Islet precursor cell (in vitro differentiated cells): Measurements from ENCODE around the gene CTIF.
"Not testable (repeated sequence)": the region's sequence is repeated elsewhere in the genome, so short reads cannot be mapped to it uniquely, and the experiment has no call there.

Source experiments
- DNase-seq: peaks from one replicate; pipeline ENCODE4 v3.0.0-alpha.2; 2018

The CTIF gene

DNA sequence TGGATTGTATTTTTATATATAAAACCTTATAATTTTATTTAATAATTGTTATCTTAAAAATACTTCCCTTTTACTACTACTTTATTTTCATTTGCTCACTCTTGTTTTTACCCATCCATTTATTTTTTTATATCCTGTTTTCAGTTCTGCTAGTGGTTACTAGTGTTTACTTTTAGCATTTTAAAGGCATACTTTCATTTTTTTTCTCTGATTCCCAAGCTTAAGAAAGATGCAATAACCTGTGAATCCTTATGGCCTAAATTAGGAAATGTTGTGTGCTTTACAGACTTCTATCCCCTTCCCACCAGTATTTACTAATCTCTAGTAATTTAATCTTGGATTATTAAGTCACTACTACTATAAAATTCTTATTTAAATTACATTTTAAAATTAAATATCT, 272.0 kb downstream of the CTIF start:
- DNase-seq, result no peak

DNA sequence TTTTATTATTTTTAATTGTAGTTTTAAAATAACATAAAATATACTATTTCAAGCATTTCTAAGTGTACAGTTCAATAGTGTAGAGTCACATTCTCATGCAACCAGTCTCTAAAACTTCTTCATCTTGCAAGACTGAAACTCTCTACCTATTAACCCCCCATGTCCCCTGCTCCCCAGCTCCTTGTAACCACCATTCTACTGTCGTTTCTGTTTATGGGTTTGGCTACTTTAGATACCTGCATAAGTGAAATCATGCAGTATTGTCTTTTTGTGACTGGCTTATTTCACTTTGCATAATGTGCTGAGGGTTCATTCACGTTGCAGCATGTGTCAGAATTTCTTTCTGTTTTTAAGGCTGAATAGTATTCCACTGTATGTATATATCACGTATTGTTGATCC, 272.6 kb downstream of the CTIF start:
- no peak for DNase-seq

DNA sequence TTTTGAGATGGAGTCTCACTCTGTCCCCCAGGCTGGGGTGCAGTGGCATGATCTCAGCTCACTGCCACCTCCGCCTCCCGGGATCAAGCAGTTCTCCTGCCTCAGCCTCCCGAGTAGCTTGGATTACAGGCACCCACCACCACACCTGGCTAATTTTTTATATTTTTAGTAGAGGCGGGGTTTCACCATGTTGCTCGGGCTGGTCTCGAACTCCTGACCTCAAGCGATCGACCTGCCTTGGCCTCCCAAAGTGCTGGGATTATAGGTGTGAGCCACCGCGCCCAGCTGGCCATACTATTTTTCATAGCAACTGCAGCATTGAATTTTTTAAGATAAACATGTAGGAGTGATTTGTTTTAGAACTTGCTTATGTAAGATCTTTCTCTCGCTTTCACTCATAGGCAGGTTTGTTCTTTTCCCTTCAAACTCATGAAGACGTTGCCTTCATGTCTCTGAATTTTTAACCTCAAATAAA, 273.2 kb downstream of the CTIF start:
- DNase-seq, result not testable (repeated sequence)

DNA sequence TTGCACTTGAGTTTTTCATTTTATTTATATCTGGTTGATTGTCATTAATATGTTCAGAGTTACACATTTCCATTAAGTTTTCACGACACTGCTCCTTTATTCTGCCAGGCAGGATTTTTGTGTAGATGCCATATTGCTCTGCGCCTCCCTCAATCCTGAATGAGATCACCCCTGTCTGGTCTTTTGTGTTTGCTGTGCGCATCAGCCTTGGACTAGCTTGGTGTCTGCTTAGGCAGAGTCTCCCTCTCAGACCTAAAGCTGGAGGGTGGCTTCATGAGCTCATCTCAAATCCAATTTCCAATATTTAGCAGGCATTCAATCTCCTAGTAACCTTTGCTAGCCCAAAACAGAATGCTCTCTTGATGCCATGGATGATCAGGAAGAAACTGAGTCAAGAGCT, 274.5 kb downstream of the CTIF start:
- DNase-seq, result peak; percentile 49

DNA sequence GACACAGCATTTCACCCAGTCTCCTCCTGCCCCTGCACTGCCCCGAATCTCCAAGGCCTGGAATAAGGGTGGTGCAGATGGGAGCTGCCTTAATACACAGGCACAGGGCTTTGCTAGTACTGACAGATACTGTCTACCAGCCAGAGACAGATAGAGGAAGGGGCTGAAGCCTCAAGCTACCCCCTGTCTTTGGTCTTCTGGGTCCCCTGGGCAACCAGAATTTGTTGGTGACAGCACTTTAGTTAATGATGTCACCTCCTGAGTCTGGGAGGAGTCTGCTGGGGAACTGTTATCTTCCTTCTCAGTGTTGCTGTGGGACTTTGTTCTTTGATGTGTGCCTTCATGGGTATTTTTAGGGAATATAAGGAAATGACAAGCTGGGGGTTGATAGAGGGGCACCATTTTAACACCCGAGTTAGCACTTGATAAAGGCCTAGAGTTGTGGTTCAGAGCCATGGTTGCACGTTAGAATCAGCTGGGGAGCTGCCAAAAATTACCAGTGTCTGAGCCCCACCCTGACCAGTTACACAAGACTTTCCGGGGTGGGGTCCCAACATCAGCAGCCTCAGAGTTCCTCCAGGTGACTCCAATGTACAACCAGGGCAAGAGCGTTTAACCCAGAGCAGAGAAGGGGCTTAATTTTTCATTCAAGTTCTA, 275.1 kb downstream of the CTIF start:
- DNase-seq, result peak; percentile 57

DNA sequence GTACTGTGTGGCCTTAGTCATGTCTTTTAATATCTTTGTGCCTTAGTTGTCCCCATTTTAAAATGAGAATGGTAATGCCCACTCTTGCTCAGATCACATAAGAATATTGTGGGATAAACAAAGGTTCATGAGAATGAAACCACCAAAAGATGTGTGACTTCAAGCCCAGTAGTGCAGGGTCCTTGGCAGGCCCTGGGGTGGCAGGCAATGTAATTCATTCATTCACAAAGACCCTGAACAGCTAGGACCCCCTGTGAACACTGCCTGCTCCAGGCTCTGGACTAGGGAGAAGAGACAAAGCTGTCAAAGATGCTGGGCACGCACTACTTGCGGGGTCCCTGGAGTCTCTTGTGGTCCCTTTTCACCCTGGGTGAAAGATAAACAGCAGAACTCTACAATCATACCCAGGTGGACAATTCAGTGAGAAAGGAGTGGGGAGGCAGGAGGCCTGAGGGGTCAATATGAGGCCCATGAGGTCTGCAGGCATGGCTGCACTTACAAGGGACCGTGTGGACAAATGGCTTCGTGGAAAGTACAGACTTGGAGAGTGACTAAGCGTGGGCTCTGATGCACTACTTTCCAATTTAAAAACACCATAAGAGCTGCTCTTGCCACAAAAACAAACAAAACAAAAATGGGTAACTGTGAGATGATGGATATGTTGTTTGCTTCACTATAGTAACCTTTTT, 275.8 kb downstream of the CTIF start:
- DNase-seq, result peak; percentile 20

DNA sequence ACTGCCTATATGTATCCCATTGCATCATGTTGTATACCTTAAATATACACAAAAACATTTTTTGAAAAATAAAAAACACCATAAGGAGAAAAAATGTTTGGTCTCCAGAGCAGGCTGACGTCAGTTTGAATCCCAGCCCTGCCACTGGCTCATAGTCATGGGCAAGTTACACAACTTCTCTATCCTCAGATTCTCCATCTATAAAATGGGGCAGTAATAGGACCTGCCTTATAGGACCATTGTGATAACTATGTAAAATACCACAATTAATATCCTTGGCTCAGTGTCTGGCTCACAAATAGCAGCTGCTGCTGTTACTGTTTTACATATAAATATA, 276.3 kb downstream of the CTIF start:
- no peak for DNase-seq

DNA sequence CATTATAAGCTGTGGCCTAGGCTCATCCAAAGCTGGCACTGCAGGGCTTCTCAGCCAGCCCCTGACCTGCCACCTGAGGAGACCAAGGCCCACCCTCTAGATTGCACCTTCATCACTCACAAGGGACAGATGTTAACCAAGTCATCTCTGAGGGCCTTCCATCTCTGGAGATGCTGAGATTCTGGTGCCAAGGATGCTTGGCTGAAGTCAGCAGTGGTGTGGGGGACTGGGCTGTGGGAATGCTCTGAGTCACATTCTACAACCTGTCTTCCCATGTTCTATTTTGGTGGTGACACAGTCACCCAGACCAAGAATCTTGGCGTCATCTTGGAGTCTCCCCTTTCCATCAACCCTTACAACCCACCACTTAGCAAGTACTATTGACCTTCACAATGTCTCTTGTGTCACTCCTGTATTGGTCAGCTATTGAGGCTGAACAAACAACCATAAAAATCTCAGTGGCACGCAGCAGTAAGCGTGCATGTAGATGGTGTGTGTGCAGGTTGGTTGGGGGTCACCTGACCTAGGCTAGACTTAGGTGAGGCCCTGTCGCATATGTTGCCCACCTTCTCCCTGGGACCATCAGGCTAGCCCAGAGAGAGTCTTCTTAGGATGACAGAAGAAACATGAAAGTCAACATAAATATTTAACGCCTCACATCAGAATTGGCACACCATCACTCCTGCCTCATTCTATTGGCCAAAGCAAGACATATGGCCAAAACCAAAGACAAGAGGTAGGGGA, 276.9 kb downstream of the CTIF start:
- peak; percentile 31 for DNase-seq

DNA sequence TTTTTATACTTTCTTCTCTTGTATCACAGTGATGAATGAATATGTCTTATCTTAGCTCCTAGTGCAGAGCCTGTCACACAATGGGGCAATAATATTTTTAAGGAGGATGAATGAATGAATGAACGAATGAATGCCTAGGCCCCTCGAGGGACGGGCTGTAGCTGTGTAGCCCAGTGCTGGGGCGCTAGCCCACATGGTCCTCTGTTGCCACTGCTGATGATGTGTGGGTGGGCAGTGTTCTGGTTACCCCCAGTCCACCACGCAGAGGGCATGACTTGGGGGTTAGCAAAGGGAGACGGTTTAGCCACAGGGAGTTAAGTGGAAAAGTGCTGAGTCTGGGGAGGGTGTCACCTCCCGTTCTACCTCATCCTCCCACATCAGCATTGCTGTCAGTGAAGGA, 277.7 kb downstream of the CTIF start:
- no peak for DNase-seq

DNA sequence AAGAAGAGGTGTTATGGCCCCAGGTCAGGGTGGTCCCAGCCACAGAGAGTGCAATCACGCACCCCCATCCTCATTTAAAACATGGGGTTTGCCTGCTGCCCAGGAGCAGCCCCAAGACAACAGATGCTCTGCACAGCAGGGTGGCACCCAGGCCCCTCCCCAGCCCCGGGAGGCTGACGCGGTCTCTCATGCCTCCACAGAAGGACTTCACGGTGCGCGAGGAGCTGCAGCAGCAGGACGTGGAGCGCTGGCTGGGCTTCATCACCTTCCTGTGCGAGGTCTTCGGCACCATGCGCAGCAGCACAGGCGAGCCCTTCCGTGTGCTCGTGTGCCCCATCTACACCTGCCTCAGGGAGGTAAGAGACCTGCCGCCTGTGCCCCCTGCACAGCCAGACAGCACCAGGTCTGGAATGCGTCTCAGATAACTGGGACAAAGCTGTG, 278.2 kb downstream of the CTIF start:
- peak; percentile 40 for DNase-seq

DNA sequence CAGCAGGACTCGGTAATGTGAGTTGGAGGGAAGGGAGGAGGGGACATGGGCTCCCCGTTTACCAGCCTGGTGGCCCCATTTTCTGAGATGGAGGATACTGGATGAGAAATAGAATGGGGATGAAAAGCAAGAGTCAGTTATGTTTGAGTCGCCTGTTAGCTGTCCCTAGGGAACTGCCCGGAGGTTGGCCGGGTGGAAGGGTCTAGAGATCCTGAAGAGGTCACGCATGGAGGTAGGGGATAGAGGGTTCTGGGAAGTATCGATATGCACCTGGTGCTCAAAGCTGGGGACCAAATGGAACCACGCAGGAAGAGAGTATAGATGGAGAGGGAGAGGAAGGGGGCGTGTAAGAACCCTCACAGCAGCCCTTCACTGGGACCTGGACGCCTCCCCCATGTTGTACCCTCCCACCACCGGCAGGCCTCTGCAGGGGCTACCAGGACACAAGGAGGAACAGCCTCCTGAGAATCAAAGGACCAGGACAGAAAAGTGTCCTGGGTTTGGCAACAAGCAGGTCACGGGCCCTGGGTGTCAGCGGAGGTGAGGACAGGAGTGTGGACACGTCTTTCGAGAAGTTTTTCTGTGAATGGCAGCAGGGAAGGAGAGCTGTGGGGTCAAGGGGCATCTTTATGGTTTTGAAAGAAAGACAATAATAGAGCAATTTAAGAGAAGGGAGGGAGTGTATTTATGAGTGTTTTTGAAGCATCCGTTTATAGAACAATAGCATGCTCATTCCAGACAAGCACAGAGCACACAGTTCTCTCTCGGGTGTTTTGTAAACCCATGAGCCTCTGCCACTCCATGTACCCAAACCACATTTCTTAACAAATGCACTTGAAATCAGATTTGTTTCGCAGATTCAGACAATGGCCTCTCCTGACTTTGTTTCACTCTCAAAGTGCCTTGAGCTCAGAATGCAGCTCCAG, 279.8 kb downstream of the CTIF start:
- DNase-seq, result no peak

DNA sequence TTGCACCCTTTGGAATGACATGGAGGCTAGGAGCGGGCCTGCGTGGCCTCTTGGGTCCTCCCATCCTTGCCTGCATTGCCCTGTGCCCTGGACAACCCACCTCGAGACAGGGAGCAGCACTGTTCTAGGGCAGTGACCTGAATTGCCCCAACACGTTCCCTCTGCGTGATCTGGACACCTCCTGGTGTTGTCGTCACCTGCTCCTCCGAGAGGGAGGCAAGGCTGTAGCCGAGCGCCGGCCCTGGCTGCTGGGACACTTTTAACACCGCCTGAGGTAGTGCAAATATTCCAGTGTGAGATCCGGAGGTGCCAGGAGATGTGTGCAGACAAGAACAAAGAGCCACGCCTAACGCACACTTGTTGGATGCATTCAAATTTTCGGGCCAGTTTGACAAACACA, 280.4 kb downstream of the CTIF start:
- peak; percentile 48 for DNase-seq

DNA sequence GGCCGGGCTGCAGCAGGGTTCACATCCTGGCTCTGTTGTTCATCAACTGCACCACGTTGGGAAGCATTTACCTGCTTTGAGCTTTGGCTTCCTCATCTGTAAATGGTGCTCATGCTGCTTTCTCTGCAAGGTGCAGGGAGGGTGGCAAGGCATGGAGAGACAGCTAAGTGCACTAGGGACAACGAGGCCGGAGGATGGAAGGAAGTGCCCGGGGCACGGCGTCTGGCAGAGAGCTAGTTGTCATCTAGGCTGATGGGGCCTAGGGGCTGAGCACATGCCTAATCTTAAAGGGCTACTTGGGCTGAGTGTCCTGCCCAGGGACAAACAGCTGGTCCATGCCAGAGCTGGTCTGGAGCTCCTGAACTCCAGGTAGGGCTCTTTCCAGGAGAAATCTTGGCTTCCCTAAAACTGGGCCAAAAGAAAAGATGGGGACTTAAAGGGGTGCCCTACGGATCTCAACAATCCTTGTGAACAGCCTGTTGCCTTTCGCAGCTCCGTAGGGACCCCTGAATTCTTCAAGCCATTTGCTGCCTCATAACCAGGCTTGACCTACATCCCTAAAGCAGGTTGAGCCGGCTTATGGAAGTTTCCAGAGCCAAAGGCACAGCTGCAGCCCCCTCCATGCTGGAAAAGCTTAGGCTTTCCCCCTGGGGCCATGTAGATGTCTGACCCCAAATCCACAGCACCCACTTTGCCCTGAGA, 281.1 kb downstream of the CTIF start:
- DNase-seq, result no peak

DNA sequence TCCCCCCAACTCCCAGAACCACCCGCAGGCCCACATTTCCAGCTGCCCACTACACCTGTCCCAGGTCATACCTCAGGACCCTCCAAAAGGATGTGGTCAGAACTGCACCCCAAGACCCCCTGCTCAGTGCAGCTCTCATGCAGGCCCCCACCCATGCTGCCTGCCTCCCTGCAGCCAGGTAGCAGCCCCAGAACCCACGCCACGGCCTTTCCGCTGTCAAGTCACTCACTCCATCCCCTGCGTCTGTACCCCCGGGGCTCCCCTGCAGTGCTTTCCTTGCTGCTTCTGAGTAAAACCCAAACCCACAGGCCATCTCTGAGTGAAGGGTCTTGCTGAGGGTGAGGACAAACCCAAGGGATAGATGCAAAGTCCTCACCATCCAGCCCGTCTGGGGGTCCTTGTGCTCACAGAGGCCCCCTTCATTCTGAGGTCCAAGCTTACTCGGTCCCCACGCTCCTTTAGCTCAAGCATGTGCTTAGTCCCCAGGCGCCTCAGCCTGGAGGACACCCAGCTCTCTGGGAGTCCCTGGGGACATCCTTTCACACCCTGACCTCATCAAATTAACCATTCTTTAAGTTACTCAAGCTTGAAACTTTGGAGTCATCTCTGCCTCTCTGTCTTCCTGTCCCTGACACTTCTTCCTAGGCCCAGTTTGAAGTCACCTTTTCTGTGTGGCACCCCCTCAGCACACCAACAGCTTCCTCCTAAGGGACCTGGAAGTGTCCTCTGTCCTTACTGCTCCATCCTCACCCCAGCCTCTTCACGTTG, 281.8 kb downstream of the CTIF start:
- peak; percentile 30 for DNase-seq

DNA sequence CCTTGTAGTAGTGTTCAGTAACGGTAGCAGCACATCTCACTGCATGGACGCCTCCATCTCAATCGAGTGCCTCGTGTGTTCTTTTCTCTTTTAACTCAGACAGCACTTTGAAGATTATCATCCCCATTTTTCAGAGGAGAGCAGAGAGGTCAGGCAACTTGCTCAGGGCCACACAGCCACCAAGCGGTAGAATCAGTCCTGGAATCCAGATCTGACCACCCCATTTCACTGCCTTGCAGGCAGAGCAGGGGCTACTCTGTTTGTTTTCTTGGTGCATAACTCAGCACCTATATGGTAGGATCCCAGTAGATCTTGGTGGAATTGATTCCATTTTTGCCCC, 282.4 kb downstream of the CTIF start:
- DNase-seq, result no peak

DNA sequence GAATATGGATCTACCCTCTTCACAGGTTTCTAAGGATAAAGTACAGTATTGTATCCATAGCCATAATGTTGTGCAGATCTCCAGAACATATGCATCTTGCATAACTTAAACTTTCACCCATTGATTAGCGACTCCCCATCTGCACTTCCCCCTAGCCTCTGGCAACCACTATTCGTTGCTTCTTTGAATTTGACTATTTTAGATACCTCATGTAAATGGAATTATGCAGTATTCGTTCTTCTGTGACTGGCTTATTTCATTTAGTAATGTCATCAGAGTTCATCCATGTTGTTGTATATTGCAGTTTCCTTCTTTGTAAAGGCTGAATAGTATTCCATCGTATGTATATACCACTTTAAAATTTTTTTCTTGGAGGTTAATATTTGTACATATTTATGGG, 283.0 kb downstream of the CTIF start:
- no peak for DNase-seq

DNA sequence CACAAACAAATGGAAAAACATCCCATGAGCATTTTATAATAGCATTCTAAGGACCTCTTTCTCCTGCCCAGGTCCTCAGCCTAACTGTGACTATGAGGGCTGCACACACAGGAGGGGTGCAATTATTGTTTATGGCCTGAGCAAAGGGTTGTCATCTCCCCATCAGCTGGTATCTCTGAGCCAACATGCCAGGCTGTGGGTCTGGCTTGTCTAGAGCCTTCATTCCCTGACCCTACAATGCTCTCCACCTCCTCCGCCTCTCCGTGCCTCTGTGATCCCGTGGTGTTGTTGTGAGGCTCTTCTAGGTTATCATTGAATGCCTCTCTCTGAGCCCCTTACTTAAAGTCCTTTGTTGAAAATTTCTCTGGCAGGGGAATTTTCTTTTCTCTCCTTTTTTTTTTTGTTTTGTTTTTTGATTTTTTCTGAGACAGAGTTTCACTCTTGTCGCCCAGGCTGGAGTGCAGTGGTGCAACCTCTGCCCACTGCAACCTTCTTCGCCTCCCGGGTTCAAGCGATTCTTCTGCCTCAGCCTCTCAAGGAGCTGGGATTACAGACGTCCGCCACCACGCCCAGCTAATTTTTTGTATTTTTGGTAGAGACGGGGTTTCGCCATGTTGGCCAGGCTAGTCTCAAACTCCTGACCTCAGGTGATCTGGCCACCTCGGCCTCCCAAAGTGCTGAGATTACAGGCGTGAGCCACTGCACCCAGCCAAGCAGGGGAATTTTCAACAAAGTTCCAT, 285.6 kb downstream of the CTIF start:
- DNase-seq, result no peak

DNA sequence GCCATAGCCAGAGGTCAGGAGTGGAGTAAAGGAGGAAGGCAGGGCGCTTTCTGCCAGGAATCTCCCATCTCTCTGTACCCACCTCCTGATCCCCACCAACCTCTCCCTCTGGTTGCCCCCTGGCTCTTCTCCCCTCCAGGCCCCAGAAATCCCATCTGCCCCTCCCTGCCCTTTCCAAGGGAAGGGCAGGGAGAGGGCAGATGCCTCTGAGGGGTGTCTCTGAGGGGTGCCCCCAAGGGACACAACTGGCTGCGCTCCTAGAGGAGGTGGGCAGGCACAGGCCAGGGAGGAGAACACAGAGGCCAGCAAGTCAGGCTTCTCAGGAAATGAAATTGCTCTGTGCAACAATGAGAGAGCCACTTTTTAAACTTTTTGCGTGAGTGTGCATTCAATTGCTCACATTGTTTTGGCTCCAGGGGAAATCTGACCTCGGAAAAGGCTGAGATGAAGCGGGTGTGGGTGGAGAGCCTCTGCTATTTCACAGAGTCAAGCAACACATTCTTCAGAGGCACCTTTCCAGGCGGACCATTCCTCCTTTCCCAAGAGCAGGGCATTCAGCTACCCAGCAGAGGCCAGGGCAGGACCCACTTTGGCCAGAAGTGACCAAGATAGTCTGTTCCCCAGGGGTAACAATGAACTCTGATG, 286.4 kb downstream of the CTIF start:
- DNase-seq, result peak; percentile 59

DNA sequence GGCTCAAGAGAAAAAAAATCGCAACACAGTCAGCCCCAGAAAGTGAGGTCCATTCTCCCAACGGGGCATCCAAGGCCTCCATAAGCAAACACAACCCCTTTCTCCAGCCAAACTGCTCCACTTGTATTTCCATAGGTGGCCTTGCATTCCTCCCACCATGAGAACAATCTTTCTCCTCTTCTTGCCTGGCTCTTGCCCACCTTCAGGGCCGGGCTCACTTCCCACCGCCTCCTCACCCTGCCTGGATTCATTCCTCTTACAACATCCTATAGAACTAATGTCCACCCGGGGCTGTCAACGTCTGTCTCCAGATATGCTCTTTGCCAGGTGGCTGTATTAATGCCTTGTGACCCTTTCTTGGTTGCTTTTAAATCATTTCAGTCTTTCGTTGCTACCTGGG, 287.4 kb downstream of the CTIF start:
- peak; percentile 46 for DNase-seq

DNA sequence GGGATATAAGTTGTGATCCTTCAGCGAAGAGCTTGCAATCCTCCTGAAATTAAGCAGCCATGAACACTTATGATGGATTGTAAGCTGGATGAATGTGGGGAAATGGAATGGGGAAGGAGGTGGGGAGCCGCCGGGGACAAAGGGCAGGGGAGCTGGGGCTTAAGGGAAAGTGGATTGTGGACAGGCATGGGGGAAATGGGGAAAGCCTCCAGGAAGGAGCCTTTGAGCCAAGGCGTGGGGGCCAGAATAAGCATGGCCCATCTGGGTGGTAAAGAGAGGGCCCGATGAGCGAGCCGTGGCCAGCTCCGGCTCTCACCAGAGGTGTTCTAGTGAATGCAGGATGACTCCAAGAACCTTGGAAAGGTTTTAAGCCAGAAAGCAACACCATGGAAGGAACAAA, 288.0 kb downstream of the CTIF start:
- DNase-seq, result no peak
